Measurements from ENCODE around the gene TIMP3. TPM values are rescaled to one million over a fixed set of nuclear protein-coding genes. Genes with fewer than 3 reads are reported as not detected.
A peak's percentile ranks its signal among the peaks of the same experiment; 100 is the strongest.

Gene TIMP3
- total RNA-seq, 1 experiment from 2014 or later, result 14.1 TPM

GRCh38 chr22:32880061-32880460 lies 78.6 kb downstream of the TIMP3 start:
- Histone ChIP-seq H3K9me3 (ENCODE audit: low read depth, low read length, poor library complexity, severe bottlenecking) (no peaks in the 10 kb centered on the region), H3K4me1 (ENCODE audit: insufficient read depth, low read length, poor library complexity, severe bottlenecking) (peaks cover 15% of the 10 kb centered on the region), H3K36me3 (ENCODE audit: insufficient read depth, low read length, poor library complexity, severe bottlenecking) (no peaks in the 10 kb centered on the region), H3K27me3 (replicated peaks; ENCODE audit: insufficient read depth, low read depth, low read length, poor library complexity) (no peaks in the 10 kb centered on the region), H3K4me3 (ENCODE audit: low read depth, low read length, poor library complexity, severe bottlenecking) (no peak overlapping the region), H3K27ac (ENCODE audit: low read depth, low read length, poor library complexity, severe bottlenecking) (no peak overlapping the region)
- DNase-seq (ENCODE audit: low spot score), result no peak
- intact Hi-C loops (cut with micrococcal nuclease; ENCODE audit: unreplicated experiment), result no loop called here
- no peak for TF ChIP-seq CTCF (conservative IDR thresholded peaks at IDR 0.05; ENCODE audit: low read depth, low read length)
- TF ChIP-seq EZH2 (IDR thresholded peaks at IDR 0.05; ENCODE audit: borderline replicate concordance, low read depth, low read length, poor library complexity, severe bottlenecking), result no peak
- BruUV-seq (replicated peaks), result no TSS peak
- POLR2A ChIA-PET (ENCODE audit: low non-redundant PET), result no interaction called here
- CTCF ChIA-PET, result no interaction called here

GRCh38 chr22:32880505-32880892 lies 79.0 kb downstream of the TIMP3 start:
- CTCF ChIA-PET, result no interaction called here
- Histone ChIP-seq H3K4me1 (ENCODE audit: insufficient read depth, low read length, poor library complexity, severe bottlenecking) (peaks cover 15% of the 10 kb centered on the region), H3K27me3 (replicated peaks; ENCODE audit: insufficient read depth, low read depth, low read length, poor library complexity) (no peaks in the 10 kb centered on the region), H3K9me3 (ENCODE audit: low read depth, low read length, poor library complexity, severe bottlenecking) (no peaks in the 10 kb centered on the region), H3K4me3 (ENCODE audit: low read depth, low read length, poor library complexity, severe bottlenecking) (no peak overlapping the region), H3K36me3 (ENCODE audit: insufficient read depth, low read length, poor library complexity, severe bottlenecking) (no peaks in the 10 kb centered on the region), H3K27ac (ENCODE audit: low read depth, low read length, poor library complexity, severe bottlenecking) (no peak overlapping the region)
- no peak for DNase-seq (ENCODE audit: low spot score)
- POLR2A ChIA-PET (ENCODE audit: low non-redundant PET), result no interaction called here
- intact Hi-C loops (cut with micrococcal nuclease; ENCODE audit: unreplicated experiment), result no loop called here
- TF ChIP-seq EZH2 (IDR thresholded peaks at IDR 0.05; ENCODE audit: borderline replicate concordance, low read depth, low read length, poor library complexity, severe bottlenecking) (no peak), CTCF (conservative IDR thresholded peaks at IDR 0.05; ENCODE audit: low read depth, low read length) (no peak)
- BruUV-seq (replicated peaks), result no TSS peak

GRCh38 chr22:32880893-32881596 lies 79.5 kb downstream of the TIMP3 start:
- intact Hi-C loops (cut with micrococcal nuclease; ENCODE audit: unreplicated experiment), result no loop called here
- Histone ChIP-seq H3K27me3 (replicated peaks; ENCODE audit: insufficient read depth, low read depth, low read length, poor library complexity) (no peaks in the 10 kb centered on the region), H3K27ac (ENCODE audit: low read depth, low read length, poor library complexity, severe bottlenecking) (no peak overlapping the region), H3K4me1 (ENCODE audit: insufficient read depth, low read length, poor library complexity, severe bottlenecking) (peaks cover 15% of the 10 kb centered on the region), H3K9me3 (ENCODE audit: low read depth, low read length, poor library complexity, severe bottlenecking) (no peaks in the 10 kb centered on the region), H3K36me3 (ENCODE audit: insufficient read depth, low read length, poor library complexity, severe bottlenecking) (no peaks in the 10 kb centered on the region), H3K4me3 (ENCODE audit: low read depth, low read length, poor library complexity, severe bottlenecking) (no peak overlapping the region)
- no TSS peak for BruUV-seq (replicated peaks)
- CTCF ChIA-PET, result no interaction called here
- DNase-seq (ENCODE audit: low spot score), result peak; percentile 59
- POLR2A ChIA-PET (ENCODE audit: low non-redundant PET), result no interaction called here
- TF ChIP-seq CTCF (conservative IDR thresholded peaks at IDR 0.05; ENCODE audit: low read depth, low read length) (no peak), EZH2 (IDR thresholded peaks at IDR 0.05; ENCODE audit: borderline replicate concordance, low read depth, low read length, poor library complexity, severe bottlenecking) (no peak)

All from A673 (cell line).